Activated CD8-positive, alpha-beta memory T cell treated with anti-CD3 and anti-CD28 coated beads, Interleukin-2, amount 50 U/mL, for 48 hours (primary cell): ENCODE data around the gene RGS6.

Experiments
- DNase-seq: peaks from one replicate; pipeline ENCODE4 v3.0.0-alpha.2; 2020

RGS6 gene

DNA sequence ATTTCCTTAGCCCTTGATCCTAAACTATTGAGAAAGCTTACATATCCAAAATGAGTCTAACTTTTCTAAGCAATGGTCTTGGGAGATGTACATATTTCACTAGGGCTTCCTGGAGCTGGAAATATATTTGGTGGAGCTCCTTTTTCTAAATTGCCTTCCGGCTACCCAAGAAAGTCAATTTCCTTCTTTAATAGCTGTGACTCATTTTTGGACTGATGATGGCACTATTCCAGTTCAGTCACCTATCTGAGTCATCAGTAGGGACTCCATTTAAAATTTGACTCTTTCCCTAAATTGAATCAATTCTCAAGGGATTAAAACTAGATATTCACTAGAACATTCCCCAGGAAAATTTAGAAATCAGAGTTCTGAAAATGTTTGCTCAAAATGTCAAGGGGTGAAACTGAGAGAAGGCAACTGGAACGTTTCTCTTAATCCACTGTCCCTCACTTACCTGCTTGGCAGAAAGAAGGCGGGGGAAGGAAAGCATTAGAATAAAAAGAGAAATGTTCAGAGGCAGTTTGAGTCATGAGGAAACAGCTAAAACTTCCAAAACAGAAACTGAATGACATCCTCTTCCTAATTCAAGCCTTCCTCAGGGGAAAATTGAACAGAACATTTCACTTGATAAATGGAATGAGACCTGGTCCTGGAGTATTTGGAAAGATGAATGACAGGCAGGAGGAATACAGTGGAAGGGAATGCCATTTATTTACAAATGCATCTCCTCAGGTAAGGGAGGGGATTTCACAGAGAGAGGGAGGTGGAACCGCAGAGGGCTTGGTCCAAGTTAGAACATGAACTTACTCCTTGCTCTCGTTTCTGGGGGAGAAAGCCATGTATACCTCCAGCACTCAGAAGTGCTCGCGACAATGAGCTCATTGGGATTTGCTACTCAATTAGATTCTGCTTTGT, 91.2 kb downstream of the RGS6 start:
- no peak for DNase-seq

DNA sequence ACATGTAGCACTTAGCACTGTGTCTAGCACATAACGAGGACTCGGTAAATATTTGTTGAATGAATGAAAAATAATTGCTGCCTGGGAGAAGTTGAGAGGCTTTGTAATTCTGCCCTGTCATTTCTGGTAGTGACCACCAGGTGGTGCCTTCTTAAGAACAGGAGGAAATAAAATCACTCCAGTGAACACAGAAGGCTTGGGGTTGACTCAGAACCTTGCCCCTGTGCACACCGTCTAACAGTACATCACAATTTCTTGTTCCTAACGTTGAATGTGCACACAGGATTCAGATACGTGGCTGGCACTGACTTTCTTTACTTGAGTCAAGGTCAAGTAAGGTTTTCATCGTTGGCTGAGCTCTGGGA, 91.8 kb downstream of the RGS6 start:
- DNase-seq: peak; percentile 54

- no peak for DNase-seq
Measured at GRCh38 chr14:72024504-72024903, 92.3 kb downstream of the RGS6 start.

DNA sequence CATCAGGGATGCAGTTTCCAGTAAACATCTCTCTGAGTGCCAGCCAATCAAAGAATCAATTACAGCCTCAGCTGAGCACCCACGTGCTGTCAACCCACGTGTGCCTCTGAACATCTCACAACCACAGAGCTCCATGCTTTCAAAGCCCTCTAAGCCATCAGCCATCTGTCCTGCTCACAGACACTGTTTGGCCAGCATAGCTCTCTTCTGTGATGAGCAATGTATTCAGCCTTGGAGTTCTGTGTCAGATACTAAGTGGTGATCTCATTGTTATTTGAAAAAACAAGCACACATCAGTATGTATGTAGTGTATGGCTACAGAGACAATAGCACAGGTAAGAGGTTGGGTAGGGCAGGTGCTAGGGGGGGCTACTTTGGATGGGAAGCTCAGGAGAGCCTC, 94.3 kb downstream of the RGS6 start:
- no peak for DNase-seq

DNA sequence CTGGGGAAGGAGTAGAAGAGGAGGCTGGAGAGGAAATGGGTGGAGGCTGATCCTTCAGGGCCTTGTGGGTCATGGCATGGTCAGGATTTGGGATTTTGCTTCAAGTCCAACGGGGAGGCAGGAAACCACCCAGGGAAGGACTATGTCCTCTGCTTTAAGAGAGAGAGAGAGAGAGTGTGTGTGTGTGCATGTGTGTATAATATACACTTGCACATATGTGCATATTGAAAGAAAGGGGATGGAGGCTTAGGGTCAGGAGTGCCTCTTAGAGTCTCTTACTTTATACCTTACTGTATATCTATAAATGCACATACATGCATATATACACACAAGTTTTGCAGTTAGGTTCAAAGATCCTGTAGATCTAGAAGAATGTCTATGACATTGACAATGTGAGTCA, 94.8 kb downstream of the RGS6 start:
- DNase-seq: no peak

- DNase-seq: no peak
Measured at GRCh38 chr14:72033365-72033764, 101.1 kb downstream of the RGS6 start.

- DNase-seq: no peak
Measured at GRCh38 chr14:72040528-72040927, 108.3 kb downstream of the RGS6 start.

GRCh38 chr14:72045271-72045670, 113.0 kb downstream of the RGS6 start:
- DNase-seq: no peak

DNA sequence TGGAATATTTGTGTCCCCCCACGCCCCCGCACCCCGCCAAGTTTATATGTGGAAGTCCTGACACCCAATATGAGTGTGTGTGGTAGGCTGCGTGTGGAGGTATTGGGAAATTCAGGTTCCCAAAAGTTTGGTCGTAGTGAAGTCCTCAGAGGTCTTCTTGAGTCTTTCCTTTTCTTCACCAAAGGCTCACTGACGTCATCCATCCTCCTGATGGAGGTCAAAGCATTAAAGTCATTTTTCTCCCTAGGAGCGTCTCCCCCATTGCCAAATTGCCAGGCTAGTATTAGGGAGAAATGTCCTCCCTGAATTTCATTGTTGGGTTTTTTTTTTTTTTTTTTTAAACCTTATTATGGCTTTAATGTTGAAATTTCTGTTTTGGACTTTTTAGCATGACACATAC, 113.7 kb downstream of the RGS6 start:
- no peak for DNase-seq

DNA sequence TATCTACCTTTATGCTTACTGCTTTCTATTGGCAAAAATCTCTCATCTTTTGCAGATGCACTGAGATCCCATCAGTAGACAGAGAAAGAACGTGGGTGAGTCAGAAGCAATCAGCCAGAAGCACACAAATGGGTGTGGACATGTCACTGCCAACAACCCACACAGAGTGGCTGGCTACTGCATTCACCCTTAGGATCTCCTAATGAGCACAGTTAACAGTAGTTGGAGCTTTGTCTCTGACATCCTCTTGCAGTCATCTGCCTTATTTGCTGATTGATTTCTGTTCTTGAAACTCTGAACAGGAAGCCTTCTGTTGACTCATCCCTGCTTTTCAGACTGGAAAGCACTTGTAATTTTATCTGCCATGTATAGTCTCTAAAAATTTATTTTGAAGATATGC, 117.2 kb downstream of the RGS6 start:
- DNase-seq: peak; percentile 55

DNA sequence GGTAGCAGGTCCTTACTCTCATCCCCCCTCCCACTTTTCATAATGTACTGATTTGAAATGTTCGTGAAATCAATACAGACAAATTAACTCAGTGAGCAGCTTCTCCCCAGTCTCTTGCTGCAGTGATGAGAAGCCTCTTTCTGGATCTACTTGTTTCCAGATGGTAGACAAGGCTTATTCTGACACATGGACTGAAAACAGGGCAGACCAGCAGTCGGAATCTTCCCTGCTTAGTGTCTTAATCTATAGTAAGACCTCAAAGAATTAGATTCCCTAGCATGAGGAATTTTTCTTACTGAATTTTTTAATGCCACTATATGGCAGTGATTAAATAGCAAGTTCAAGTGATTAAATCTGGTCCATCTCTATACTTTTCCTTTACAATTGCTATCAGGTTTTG, 120.1 kb downstream of the RGS6 start:
- no peak for DNase-seq

DNA sequence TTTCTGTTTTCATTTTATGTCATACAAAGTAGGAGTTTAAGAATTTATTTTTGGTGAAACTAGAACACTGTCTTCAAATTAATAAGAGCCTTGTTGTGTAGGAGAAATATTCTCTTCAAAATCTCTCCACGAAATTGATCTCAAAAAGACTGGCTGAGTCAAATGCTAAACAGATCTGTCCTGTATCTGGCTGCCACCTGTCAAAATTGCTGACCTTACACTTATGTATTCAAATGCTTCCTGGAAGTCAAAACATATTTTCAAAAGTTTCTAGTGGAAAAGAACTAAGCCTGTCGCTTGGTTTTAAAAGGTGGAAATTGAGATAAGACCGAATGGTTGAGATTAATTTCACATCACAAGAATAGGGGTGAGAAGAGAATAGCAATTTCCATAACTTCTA, 121.4 kb downstream of the RGS6 start:
- no peak for DNase-seq

- no peak for DNase-seq
Measured at GRCh38 chr14:72054911-72055310, 122.7 kb downstream of the RGS6 start.

- no peak for DNase-seq
Measured at GRCh38 chr14:72057701-72058285, 125.6 kb downstream of the RGS6 start.

DNA sequence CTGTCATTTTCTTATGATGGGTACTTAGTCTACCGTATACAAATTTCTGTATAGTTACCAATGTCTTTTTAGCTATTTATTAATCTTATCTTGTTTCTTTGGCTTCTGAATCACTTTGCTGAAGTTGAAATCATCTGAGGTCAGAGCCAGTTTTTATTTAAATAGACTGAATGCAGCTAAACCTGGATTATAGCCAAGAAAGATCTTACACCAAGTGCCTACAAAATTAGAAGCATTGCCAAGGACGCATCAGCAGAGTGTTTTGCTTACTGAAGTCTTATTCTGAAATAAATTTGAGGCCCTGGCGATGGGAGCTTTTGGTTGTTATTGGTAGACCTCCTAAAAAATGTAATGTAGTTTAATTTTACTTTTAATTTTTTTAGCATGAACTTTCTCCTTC, 128.2 kb downstream of the RGS6 start:
- no peak for DNase-seq

- DNase-seq: no peak
Measured at GRCh38 chr14:72060917-72061316, 128.7 kb downstream of the RGS6 start.

DNA sequence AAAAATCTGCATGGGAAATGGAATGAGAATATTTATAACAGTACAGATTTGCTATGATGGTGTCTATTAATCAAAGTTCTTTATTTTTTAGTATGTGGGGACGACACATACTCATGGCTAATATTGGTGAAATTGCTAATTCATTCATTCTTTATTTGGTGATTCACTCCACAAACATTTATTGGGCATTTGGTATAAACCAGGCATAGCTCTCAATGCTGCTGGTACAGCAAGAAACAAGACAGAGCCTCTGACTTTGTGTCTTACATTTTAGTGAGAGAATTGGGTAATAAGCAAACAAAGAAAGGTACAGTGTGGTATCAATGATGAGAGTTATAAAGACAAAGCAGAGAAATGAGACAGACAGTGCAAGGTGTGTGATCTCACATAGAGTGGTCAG, 129.5 kb downstream of the RGS6 start:
- no peak for DNase-seq

- DNase-seq: no peak
Measured at GRCh38 chr14:72063761-72064282, 131.6 kb downstream of the RGS6 start.

DNA sequence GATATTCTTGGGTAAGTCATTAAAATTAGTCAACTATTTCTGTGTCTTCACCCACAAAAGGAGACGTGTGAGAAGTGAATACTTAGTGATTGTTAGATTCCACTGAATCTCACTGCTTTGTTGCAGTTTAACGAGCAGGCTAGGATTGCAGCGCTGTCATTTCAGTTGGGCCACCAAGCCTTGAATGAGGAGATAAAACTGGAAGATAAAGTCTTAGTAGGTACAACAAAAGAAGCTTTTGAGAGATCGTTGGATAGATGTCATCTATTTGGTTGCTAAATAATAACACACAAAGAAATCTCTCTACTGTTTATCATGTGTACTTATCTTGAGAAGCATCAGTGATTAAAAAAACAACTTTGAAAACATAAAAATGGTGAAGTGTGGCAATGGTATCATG, 132.3 kb downstream of the RGS6 start:
- DNase-seq: no peak

GRCh38 chr14:72070458-72070857, 138.2 kb downstream of the RGS6 start:
- DNase-seq: no peak

GRCh38 chr14:72075649-72076334, 143.6 kb downstream of the RGS6 start:
- DNase-seq: no peak

DNA sequence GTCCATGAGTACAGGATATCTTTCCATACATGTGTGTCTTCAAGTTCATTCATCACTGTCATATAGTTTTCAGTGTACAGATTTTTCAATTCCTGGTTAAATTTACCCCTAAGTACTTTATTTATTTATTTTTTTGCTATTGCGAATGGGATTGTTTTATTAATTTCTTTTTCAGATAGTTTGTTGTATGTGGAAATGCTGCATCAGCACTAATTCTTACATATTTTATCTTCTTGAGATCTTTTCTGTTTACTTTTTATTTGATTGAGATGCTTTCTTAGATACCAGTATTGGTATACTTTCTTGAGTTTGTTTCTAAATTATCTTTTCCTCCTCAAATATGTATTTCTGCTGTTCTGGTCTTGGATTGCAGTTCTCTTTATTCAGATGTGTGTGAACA, 148.9 kb downstream of the RGS6 start:
- no peak for DNase-seq

DNA sequence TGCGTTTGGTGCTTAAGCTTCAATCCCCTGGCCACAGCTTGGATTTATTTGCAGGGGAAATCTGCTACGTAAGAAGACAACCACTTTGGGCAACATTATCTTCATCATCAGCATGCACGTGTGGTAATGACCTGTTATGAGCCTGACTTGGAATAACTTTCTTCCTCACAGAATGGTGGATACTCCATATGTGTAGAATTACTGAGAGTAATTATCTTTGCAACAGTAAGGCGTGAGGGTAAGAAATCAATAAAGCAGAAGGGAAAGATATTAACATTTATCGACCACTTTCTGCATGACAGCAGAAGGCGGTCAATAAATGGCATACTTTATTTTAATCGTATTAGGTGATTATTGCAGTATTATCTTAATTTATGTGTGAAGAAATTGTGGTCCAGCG, 152.7 kb downstream of the RGS6 start:
- no peak for DNase-seq

DNA sequence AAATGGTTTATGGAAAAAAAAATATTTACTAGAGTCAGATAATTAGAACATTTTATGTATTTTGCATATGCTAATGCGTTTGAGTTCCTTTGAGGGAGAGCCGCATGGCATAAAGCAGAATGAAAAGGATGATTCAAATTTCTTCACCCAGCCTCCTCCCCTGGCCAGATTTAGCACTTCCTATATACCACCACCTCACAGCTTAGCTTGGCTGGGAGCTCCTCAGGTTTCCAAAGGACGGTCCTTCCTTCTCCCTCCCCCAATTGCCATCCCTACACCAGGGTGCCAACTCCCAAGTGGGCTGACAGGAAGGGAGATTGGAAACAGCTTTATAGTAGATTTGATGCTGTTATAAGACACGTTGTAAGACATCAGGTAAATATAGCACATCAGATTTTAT, 157.4 kb downstream of the RGS6 start:
- DNase-seq: no peak
